ENCODE data around the gene C17orf75. TPM values are rescaled to one million over a fixed set of nuclear protein-coding genes. Genes with fewer than 3 reads are reported as not detected.

Gene C17orf75, protein sequence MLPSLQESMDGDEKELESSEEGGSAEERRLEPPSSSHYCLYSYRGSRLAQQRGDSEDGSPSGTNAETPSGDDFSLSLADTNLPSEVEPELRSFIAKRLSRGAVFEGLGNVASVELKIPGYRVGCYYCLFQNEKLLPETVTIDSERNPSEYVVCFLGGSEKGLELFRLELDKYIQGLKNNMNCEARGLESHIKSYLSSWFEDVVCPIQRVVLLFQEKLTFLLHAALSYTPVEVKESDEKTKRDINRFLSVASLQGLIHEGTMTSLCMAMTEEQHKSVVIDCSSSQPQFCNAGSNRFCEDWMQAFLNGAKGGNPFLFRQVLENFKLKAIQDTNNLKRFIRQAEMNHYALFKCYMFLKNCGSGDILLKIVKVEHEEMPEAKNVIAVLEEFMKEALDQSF
- total RNA-seq = 18.8 and 23.8 TPM in 2 replicates

DNA sequence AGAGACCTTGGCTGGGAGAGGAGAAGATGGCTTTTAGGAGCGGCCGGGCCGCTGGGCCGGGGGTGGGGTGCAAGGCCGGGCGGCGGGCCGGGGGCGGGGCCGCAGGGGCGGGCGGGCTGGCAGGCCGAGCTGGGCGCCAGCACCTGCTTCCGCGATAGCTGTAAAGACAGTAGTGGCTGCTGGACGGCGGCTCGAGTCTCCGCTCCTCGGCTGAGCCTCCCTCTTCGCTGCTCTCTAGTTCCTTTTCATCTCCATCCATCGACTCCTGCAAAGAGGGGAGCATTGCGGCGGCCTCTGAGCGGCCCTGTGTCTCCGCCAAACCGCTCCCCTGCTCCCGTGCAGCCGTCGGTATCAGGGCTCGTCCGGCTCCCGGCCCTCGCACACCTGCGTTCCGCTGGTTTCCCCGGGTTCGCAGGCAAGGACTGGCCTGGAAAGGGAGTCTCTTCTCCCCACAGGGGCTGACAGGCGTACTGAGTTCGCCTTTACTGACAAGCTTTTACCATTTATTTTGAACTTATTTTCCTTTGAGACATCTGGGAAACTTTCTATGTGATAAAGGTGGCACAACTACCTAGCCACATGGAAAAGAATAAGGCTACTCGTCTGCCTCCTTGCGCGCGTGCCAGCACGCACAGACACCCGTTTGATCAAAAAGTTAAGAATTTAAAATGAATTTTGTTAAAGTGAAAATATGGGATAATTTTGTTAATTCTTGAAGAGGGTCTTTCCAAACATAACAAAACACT lies at the start of gene C17orf75:
Gene C17orf75, minus strand, starts transcription at position 317 of the 746 bp plus-strand sequence. Its CDS starts 34 bp downstream, at position 283.

DNA sequence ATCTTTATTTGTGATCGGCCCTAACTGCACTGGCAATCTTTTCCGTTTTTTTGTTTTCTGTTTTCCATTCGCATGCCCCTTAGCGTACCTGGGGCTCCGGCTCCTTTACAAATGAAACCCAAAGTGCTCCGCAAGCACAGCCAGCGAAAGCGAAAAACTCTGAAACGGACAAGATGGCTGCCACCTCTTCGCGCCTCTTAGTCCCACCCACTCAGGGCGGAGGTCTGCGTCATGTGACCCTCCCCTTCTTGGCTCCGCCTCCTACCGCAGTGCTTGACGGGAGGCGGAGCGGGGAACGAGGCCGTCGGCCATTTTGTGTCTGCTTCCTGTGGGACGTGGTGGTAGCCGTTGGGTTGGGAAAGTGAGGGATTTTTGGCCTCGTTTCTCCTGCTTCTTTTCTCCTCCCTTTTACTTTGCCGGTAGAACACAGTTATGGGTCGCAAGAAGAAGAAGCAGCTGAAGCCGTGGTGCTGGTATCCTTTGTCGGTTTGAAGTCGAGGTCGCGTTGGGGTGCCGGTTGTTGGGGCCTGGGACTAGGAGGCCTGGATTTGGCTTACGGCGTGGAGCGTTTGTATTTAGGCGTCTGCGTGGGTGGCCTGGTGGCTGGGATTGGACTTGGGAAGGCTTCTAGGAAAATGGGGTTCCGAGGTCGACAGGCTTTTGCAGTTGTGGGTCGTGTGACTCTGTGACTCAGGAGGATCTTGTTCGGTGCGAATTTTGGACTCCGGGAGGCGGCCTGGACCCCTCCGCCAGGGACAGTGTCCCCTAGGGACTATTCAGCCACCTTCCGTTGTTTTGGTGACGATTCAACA lies 8.1 kb upstream of the C17orf75 start, which contains the start of gene ZNF207:
Gene ZNF207, plus strand, starts transcription at position 304 of the 812 bp plus-strand sequence. Its CDS starts 129 bp downstream, at position 433.

Other genes with a start within 250 kb of the C17orf75 start
- gene RHOT1, start 199.7 kb downstream of the C17orf75 start, total RNA-seq = 49.1 and 60.6 TPM in 2 replicates
- gene RHBDL3, start 76.3 kb downstream of the C17orf75 start, total RNA-seq = 0.07 TPM in 1 of 2 replicates, not detected in the other
- gene ZNF207, start 8.0 kb upstream of the C17orf75 start, total RNA-seq = 248 and 321 TPM in 2 replicates
- gene PSMD11, start 102.3 kb upstream of the C17orf75 start, total RNA-seq = 187 and 214 TPM in 2 replicates
- gene CDK5R1, start 144.8 kb upstream of the C17orf75 start, total RNA-seq = 2.1 TPM in 2 replicates